Measurements from ENCODE around the gene KRT16. TPM values are rescaled to one million over a fixed set of nuclear protein-coding genes. Genes with fewer than 3 reads are reported as not detected.
A peak's percentile ranks its signal among the peaks of the same experiment; 100 is the strongest.
"Not testable (repeated sequence)": the region's sequence is repeated elsewhere in the genome, so short reads cannot be mapped to it uniquely, and the experiment has no call there.

Gene KRT16
- total RNA-seq, 1 donor from 2014 or later = 5.5 TPM

- peak; percentile 72 for DNase-seq (ENCODE audit: low spot score)
Measured at GRCh38 chr17:41615454-41615853, 2.9 kb upstream of the KRT16 start.

GRCh38 chr17:41614767-41615166, 2.2 kb upstream of the KRT16 start:
- not testable (repeated sequence) for DNase-seq (ENCODE audit: low spot score)

GRCh38 chr17:41614098-41614497, 1.5 kb upstream of the KRT16 start:
- DNase-seq (ENCODE audit: low spot score) = no peak

GRCh38 chr17:41613277-41614082, 913 bp upstream of the KRT16 start:
- no peak for DNase-seq (ENCODE audit: low spot score)

DNA sequence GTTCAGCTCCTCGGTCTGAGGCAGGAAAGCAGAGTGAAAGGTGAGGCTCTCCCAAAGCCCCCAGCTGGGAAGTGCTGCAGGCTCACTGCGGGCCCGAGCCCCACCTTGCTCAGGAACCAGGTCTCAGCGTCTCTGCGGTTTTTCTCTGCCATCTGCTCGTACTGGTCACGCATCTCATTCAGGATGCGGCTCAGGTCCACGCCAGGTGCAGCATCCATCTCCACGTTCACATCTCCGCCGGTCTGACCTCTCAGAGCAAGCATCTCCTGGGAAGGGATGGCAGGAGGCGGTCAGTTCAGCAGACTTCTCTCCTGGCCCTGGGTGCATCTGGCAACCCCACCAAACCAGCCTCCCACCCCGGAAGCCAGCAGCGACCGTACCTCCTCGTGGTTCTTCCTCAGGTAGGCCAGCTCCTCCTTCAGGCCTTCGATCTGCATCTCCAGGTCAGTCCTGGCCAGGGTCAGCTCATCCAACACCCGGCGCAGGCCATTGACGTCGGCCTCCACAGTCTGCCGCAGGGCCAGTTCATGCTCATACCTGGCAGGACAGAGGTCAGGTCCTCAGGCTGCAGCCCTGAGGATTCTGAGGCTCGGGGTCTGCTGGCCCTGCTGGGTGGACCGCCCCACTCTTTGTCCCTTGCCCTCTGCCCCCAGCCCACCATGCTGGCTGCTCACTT, 1.5 kb downstream of the KRT16 start:
- no peak for DNase-seq (ENCODE audit: low spot score)

DNA sequence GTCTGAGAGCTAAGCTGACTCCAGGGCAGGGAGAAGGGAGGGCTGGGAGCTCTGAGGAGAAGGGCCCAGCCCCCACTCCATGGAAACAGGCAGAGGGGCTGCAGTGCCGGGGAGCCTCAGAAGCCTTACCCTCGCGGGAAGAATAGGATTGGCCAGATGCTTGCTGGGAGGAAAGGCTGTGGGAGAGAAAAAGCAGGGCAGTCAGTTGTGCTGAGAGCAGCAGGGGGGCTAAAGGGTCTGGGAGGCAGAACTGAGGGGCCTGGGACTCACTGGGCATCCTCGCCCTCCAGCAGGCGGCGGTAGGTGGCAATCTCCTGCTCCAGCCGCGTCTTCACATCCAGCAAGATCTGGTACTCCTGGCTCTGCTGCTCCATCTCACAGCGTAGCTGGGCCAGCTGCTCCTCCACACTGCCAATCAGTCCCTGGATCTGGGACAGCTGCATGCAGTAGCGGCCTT, 2.5 kb downstream of the KRT16 start:
- not testable (repeated sequence) for DNase-seq (ENCODE audit: low spot score)

DNA sequence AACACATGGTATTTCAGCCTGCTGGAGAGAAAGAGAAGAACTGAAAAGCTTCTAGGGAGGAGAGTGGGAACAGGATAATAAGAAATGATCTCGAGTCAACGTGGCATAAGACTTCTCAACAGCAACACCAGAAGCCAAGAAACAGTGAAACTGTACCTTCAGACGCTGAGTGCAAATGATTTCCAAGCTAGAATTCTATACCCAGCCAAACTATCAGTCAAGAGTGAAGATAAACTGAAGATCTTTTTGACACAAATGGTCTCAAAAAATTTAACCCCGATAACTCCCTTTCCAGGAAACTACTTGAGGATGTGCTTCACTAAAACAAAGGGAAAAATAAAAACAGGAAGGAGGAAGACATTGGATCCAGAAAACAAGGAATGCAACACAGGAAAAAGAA, 5.6 kb downstream of the KRT16 start:
- DNase-seq (ENCODE audit: low spot score) = not testable (repeated sequence)

DNA sequence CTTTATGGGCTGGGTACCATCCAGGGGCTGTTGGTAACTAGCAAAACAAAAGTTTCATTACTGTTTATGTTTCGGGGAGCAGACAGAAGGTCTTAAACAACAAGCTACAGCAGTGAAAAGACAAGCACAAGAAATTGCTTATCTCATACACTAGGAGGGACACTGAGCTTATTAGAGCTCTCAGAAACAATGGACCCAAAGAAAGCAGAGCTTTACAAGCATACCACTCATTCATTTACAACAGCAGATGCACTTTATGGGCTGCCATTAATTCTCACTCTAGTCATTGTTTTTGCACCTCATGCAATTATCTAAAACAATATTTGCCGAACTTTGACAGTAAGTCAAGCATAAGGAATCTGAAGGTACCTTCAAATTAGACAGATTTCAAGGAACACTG, 10.0 kb downstream of the KRT16 start:
- DNase-seq (ENCODE audit: low spot score) = no peak

GRCh38 chr17:41600318-41600717, 12.2 kb downstream of the KRT16 start:
- no peak for DNase-seq (ENCODE audit: low spot score)

DNA sequence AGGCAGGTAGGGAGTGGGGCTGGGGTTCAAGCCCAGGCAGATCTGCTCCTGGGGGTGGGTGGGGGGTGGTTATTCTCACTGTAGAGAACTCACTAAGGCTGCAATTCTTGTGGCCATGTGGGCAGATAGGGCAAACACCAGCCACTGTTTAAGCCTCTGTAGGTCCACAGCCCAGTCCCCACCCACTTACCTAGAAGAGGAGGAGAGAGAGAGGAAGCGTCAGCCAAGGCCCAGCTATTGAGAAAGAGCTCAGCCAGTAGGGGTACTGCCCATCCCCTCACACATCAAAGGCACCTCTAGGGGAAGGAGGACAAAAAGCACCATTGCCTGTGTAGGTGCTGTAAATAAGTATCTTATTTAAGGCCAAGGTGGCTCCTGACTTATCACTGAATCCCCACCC, 12.9 kb downstream of the KRT16 start:
- no peak for DNase-seq (ENCODE audit: low spot score)

DNA sequence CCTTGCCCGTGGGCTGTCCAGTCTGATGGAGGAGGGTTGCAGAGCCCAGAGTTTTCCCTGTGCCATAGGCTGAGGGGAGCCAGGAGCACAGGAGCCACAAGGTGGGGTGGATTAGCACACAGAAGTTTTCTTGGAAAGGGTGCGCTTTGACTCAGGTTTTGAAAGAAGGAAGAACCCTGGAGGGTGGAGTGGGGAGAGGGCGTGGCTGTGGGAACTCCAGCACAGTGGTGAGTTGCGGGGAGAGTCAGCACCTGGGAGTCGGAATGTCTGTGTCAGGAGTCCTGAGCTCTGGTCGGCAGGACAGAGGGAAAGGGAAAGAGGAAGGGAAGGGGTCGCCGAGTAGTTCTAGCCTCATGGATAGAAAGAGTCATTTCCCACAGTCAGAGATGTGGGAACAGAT, 17.0 kb downstream of the KRT16 start:
- DNase-seq (ENCODE audit: low spot score) = no peak

DNA sequence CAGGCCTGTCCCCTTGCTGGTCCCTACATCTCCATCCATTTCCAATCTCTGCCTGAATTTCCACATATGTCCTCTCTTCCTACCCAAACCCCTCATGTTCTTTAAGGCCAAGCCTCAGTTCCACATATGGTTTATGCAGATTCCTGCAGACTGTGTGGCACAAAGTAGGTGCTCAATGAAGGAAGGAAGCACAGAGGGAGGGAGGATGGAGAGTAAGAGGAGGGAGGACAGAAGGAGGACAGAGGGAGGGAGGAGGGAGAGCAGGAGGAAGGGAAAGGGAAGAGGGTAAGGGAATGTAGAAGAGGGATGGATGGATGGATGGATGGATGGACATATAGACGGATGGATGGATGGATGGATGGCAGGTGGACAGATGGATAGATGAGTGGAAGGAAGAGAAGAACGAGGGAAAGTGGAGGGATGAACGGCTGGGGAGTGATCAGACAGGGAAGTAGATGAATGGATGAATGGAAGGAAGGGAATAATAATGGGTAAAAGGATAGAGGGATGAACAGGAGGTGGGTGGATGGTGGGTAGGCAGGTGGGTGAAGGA, 18.1 kb downstream of the KRT16 start:
- no peak for DNase-seq (ENCODE audit: low spot score)

GRCh38 chr17:41593306-41593981, 19.1 kb downstream of the KRT16 start:
- peak; percentile 35 for DNase-seq (ENCODE audit: low spot score)

DNA sequence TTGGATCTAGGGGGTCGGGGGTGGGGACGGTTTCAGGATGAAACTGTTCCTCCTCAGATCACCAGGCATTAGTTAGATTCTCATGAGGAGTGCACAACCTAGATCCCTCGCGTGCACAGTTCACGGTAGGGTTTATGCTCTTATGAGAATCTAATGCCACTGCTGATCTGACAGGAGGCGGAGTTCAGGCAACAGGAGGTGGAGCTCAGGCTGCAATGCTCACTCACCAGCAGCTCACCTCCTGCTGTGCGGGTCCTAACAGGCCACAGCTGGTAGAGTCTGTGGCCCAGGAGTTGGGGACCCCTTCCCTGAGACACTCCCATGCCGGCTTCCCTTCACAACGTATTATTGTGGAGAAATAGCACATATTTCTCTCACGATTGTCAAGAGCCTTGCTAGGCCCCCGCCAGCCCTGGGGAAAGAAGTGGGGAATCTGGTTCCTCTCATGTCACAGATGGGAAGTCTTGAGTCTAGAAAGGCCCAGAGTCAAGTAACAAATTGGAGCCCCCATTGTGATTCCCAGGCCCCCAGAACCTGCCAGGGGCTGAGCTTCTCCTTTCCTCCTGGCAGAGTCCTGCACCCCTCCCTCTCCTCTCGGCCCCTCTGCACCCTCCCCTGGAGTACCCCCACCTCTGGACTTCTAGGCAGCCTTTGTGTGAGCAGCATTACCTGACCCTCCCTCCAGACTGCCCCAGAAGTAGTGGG, 19.8 kb downstream of the KRT16 start:
- peak; percentile 78 for DNase-seq (ENCODE audit: low spot score)

- DNase-seq (ENCODE audit: low spot score) = no peak
Measured at GRCh38 chr17:41589301-41589700, 23.3 kb downstream of the KRT16 start.

GRCh38 chr17:41588126-41588810, 24.3 kb downstream of the KRT16 start:
- DNase-seq (ENCODE audit: low spot score) = peak; percentile 56

- DNase-seq (ENCODE audit: low spot score) = no peak
Measured at GRCh38 chr17:41586863-41587495, 25.6 kb downstream of the KRT16 start, which contains the start of gene KRT14. KRT14 (minus strand) TSS chr17:41586895; CDS start chr17:41586834, 61 bp downstream.

- peak; percentile 24 for DNase-seq (ENCODE audit: low spot score)
Measured at GRCh38 chr17:41585301-41586056, 27.1 kb downstream of the KRT16 start.

GRCh38 chr17:41584331-41584927, 28.1 kb downstream of the KRT16 start:
- not testable (repeated sequence) for DNase-seq (ENCODE audit: low spot score)
